ENCODE measurements around the gene CNDP2.

Gene CNDP2

GRCh38 chr18:74478880-74479279 is 17.3 kb upstream of the CNDP2 start:
- in situ Hi-C loops (cut with MboI; ENCODE audit: low sequenced_read_pairs, unreplicated experiment): no loop called here
- DNase-seq (ENCODE audit: low spot score): no peak
- no peak for TF ChIP-seq CTCF (IDR thresholded peaks at IDR 0.05; ENCODE audit: borderline replicate concordance, control extremely low read depth, extremely low read depth, insufficient read depth, missing control alignments)

DNA sequence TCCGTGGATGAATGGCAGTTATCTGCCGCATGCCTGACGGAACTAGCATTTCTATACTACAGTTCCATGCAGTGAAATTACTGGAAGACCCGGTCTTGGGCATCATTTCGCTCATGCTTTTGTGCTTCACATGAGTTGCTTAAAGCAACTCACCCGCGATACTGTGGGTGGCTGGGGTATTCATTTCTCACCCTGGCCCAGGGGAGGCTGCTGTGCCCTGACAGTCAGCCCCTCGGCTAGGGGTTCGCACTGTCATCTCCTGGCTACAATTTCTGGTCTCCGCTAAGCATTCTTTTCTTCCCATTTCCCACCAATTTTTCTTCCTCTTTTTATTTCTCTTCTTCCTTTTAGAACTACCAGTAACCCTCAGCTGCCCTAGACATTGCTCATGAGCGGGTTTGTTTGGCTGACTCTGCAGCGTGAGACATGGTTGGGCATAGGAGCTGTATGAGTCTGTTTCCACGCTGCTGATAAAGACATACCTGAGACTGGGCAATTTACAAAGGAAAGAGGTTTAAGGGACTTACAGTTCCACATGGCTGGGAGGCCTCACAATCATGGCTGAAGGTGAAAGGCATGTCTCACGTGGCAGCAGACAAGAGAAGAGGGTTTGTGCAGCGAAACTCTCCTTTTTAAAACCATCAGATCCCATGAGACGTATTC is 16.5 kb upstream of the CNDP2 start:
- in situ Hi-C loops (cut with MboI; ENCODE audit: low sequenced_read_pairs, unreplicated experiment): no loop called here
- DNase-seq (ENCODE audit: low spot score): no peak
- TF ChIP-seq CTCF (IDR thresholded peaks at IDR 0.05; ENCODE audit: borderline replicate concordance, control extremely low read depth, extremely low read depth, insufficient read depth, missing control alignments): no peak

DNA sequence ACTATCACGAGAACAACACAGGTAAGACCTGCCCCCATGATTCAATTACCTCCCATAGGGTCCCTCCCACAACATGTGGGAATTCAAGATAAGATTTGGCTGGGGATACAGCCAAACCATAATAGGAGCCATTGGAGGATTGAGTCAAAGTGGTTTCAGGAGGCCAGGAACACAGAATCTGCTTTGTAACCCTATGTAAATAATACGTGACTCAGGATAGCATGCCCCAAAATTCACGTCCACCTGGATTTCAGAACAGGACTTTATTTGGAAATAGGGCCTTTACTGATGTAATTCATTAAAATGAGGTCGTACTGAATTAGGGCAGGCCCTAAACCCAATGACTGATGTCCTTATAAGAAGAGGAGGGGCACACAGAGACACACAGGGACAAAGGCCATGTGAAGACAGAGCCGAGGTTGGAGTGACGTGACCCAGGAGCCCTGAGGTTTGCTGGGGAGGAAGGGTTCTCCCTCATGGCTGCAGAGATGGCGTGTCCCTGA is 16.0 kb upstream of the CNDP2 start:
- no peak for DNase-seq (ENCODE audit: low spot score)
- in situ Hi-C loops (cut with MboI; ENCODE audit: low sequenced_read_pairs, unreplicated experiment): no loop called here
- TF ChIP-seq CTCF (IDR thresholded peaks at IDR 0.05; ENCODE audit: borderline replicate concordance, control extremely low read depth, extremely low read depth, insufficient read depth, missing control alignments): no peak

GRCh38 chr18:74482697-74483096 is 13.5 kb upstream of the CNDP2 start:
- DNase-seq (ENCODE audit: low spot score): no peak
- no peak for TF ChIP-seq CTCF (IDR thresholded peaks at IDR 0.05; ENCODE audit: borderline replicate concordance, control extremely low read depth, extremely low read depth, insufficient read depth, missing control alignments)
- in situ Hi-C loops (cut with MboI; ENCODE audit: low sequenced_read_pairs, unreplicated experiment): no loop called here

DNA sequence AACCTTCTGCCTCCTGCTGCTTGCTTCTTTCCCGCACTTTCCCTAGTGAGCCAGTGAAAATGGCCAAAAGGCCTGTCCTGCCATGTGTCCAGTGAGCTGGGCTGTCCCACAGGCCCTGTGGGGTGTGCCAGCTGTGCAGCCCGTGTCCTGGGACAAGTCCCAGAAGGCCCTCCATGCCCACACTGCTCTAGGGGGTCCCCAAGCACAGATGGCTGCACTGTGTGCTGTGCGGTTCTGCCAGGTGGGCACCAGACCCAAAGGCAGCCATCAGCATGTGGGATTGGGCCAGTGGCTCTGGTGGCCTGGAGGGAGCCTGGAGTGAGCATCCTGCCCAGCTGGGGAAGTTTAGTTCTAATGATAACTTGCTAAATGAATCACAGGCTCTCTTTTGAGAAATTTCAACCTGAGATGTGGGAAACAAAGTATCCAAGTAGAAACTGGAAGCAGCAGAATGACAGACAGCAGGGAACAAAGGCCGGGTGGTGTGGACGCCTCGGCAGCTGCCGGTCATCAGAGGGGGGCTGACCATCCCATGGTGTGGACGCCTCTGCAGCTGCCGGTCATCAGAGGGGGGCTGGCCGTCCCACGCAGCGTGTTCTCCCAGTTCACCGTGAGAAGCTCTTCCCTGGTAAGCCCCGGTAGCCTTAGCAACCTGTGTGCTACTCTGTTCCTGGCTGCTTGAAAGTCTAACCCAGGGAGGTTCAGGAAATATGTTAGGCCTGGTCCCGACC is 9.9 kb upstream of the CNDP2 start:
- DNase-seq (ENCODE audit: low spot score): no peak
- no peak for TF ChIP-seq CTCF (IDR thresholded peaks at IDR 0.05; ENCODE audit: borderline replicate concordance, control extremely low read depth, extremely low read depth, insufficient read depth, missing control alignments)
- in situ Hi-C loops (cut with MboI; ENCODE audit: low sequenced_read_pairs, unreplicated experiment): no loop called here

- in situ Hi-C loops (cut with MboI; ENCODE audit: low sequenced_read_pairs, unreplicated experiment): no loop called here
- TF ChIP-seq CTCF (IDR thresholded peaks at IDR 0.05; ENCODE audit: borderline replicate concordance, control extremely low read depth, extremely low read depth, insufficient read depth, missing control alignments): no peak
- DNase-seq (ENCODE audit: low spot score): no peak
These were observed 7.8 kb upstream of the CNDP2 start for GRCh38 chr18:74488354-74488753.

All from GM13976 (cell line).